Measurements from ENCODE around the gene PTPRF. TPM values are rescaled to one million over a fixed set of nuclear protein-coding genes. Genes with fewer than 3 reads are reported as not detected.

Gene PTPRF
- total and polyA plus RNA-seq, 9 donors = 9.3 to 41.2 (median 21.0) TPM

DNA sequence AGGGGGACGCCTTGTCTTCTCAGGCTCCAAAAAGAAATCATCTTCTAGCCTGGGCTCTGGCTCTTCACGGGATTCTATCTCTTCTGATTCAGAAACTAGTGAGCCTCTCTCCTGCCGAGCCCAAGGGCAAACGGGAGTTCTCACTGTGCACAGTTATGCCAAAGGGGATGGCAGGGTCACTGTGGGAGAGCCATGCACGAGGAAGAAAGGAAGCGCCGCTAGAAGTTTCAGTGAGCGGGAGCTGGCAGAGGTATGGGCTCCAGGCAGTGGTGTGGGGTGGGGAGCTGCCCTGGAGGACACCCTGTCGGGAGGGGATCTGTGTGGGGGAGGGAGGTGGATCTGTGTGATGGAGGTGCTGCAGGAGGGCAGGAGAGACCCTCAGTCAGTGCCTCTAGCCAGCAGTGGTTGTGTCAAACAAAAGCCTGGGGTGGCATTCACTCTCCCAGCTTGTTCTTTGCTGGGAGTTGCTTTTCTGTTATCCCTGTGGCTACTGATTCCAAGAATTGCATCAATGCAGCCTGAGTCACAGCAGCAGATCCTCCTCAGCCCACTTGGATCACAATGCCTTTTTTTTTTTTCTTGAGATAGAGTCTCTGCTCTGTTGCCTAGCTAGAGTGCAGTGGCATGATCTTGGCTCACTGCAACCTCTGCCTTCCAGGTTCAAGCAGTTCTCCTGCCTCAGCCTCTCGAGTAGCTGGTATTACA lies 141.1 kb downstream of the PTPRF start:
- Histone ChIP-seq H3K4me1 (ENCODE audit: control insufficient read depth, insufficient read depth, low read length) (no peaks in the 10 kb centered on the region), H3K27ac (ENCODE audit: low read length) (no peak overlapping the region), H3K27me3 (ENCODE audit: control insufficient read depth, insufficient read depth, low read length) (no peaks in the 10 kb centered on the region), H3K4me3 (ENCODE audit: low read length) (no peak overlapping the region), H3K36me3 (ENCODE audit: control insufficient read depth, insufficient read depth, low read length) (peaks cover 83% of the 10 kb centered on the region), H3K9me3 (replicated peaks; ENCODE audit: control insufficient read depth, low read depth, low read length) (no peaks in the 10 kb centered on the region)
- no peak for DNase-seq
- 92% methylated on average over 8 of the region's 10 CpGs for WGBS (ENCODE audit: insufficient coverage)

DNA sequence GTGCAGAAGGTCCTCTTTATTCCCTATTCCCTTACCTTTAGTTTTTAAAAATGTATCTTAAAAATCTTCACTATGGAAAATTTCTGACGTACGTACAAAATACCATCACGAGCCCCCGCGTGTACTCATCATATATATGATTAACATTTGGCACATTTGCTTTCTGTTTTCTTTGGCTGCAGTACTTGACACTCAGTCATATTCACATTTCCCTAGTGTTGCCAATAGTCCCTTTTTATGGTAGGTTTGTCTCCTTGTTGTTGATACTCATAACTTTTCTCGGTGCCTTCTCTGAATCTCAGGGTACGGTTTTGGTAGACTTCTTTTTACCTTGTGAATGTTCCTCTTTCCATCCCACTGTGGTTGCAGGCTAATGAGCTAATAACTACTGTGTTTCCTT lies 142.6 kb downstream of the PTPRF start:
- no peak overlapping the region for H3K27ac ChIP-seq (ENCODE audit: low read length)
- H3K27me3 ChIP-seq (ENCODE audit: control insufficient read depth, insufficient read depth, low read length) = no peaks in the 10 kb centered on the region
- no peaks in the 10 kb centered on the region for H3K9me3 ChIP-seq (replicated peaks; ENCODE audit: control insufficient read depth, low read depth, low read length)
- H3K4me1 ChIP-seq (ENCODE audit: control insufficient read depth, insufficient read depth, low read length) = no peaks in the 10 kb centered on the region
- H3K4me3 ChIP-seq (ENCODE audit: low read length) = no peak overlapping the region
- no CpG with 5 or more reads among the region's 7 CpGs for WGBS (ENCODE audit: insufficient coverage)
- H3K36me3 ChIP-seq (ENCODE audit: control insufficient read depth, insufficient read depth, low read length) = peaks cover 79% of the 10 kb centered on the region
- no peak for DNase-seq

Other genes with a start within 250 kb of the PTPRF start
- gene C1orf210, start 245.3 kb upstream of the PTPRF start, total RNA-seq = not detected
- gene C1orf210, start 245.3 kb upstream of the PTPRF start, polyA plus RNA-seq (ENCODE audit: insufficient read depth in 1 of 8, insufficient read length in 8 of 8, low replicate concordance in 1 of 8) = 1 to 10 TPM in 1 of 8 donors, under 1 TPM in 2, not detected in 5; 0.13 to 2.9 (median 0.80) TPM
- gene TIE1, start 229.9 kb upstream of the PTPRF start, total RNA-seq = 32.7 TPM
- gene TIE1, start 229.9 kb upstream of the PTPRF start, polyA plus RNA-seq (ENCODE audit: insufficient read depth in 1 of 8, insufficient read length in 8 of 8, low replicate concordance in 1 of 8) = 10 to 100 TPM; 38.5 to 58.0 (median 45.0) TPM
- 0.09 TPM for gene MPL, start 193.1 kb upstream of the PTPRF start, total RNA-seq
- under 1 TPM in 5 of 8 donors, not detected in 3; 0.10 to 0.18 (median 0.16) TPM for gene MPL, start 193.1 kb upstream of the PTPRF start, polyA plus RNA-seq (ENCODE audit: insufficient read depth in 1 of 8, insufficient read length in 8 of 8, low replicate concordance in 1 of 8)
- gene CDC20, start 171.9 kb upstream of the PTPRF start, total RNA-seq = 12.5 TPM
- 10 to 100 TPM; 17.4 to 28.8 (median 22.5) TPM for gene CDC20, start 171.9 kb upstream of the PTPRF start, polyA plus RNA-seq (ENCODE audit: insufficient read depth in 1 of 8, insufficient read length in 8 of 8, low replicate concordance in 1 of 8)
- gene ELOVL1, start 162.9 kb upstream of the PTPRF start, total RNA-seq = 25.4 TPM
- gene ELOVL1, start 162.9 kb upstream of the PTPRF start, polyA plus RNA-seq (ENCODE audit: insufficient read depth in 1 of 8, insufficient read length in 8 of 8, low replicate concordance in 1 of 8) = 10 to 100 TPM; 37.1 to 51.1 (median 39.6) TPM
- gene MED8, start 141.1 kb upstream of the PTPRF start, total RNA-seq = 33.9 TPM
- gene MED8, start 141.1 kb upstream of the PTPRF start, polyA plus RNA-seq (ENCODE audit: insufficient read depth in 1 of 8, insufficient read length in 8 of 8, low replicate concordance in 1 of 8) = 10 to 100 TPM; 24.7 to 35.0 (median 27.9) TPM
- 18.8 TPM for gene SZT2, start 141.0 kb upstream of the PTPRF start, total RNA-seq
- gene SZT2, start 141.0 kb upstream of the PTPRF start, polyA plus RNA-seq (ENCODE audit: insufficient read depth in 1 of 8, insufficient read length in 8 of 8, low replicate concordance in 1 of 8) = 10 to 100 TPM; 10.5 to 20.1 (median 14.8) TPM
- 22.2 TPM for gene HYI, start 77.0 kb upstream of the PTPRF start, total RNA-seq
- gene HYI, start 77.0 kb upstream of the PTPRF start, polyA plus RNA-seq (ENCODE audit: insufficient read depth in 1 of 8, insufficient read length in 8 of 8, low replicate concordance in 1 of 8) = 10 to 100 TPM; 17.8 to 29.2 (median 22.3) TPM
- gene KDM4A, start 119.3 kb downstream of the PTPRF start, total RNA-seq = 21.3 TPM
- gene KDM4A, start 119.3 kb downstream of the PTPRF start, polyA plus RNA-seq (ENCODE audit: insufficient read depth in 1 of 8, insufficient read length in 8 of 8, low replicate concordance in 1 of 8) = 10 to 100 TPM; 18.1 to 29.5 (median 23.2) TPM
- 21.5 TPM for gene ST3GAL3, start 176.7 kb downstream of the PTPRF start, total RNA-seq
- gene ST3GAL3, start 176.7 kb downstream of the PTPRF start, polyA plus RNA-seq (ENCODE audit: insufficient read depth in 1 of 8, insufficient read length in 8 of 8, low replicate concordance in 1 of 8) = 10 to 100 TPM; 30.2 to 34.9 (median 32.8) TPM

All from muscle of leg (tissue), 11 donors.